ENCODE results near the gene CD274. TPM values are rescaled to one million over a fixed set of nuclear protein-coding genes. Genes with fewer than 3 reads are reported as not detected.

Gene CD274
- total and polyA plus RNA-seq, 10 of the 15 experiments (the other 5 are each of a cell fraction or from before 2014, with no cell fraction given): 9.4 to 128 (median 24.6) TPM

GRCh38 chr9:5452286-5452609 is 1.9 kb downstream of the CD274 start (continued):
- TF ChIP-seq, protein P1, sequence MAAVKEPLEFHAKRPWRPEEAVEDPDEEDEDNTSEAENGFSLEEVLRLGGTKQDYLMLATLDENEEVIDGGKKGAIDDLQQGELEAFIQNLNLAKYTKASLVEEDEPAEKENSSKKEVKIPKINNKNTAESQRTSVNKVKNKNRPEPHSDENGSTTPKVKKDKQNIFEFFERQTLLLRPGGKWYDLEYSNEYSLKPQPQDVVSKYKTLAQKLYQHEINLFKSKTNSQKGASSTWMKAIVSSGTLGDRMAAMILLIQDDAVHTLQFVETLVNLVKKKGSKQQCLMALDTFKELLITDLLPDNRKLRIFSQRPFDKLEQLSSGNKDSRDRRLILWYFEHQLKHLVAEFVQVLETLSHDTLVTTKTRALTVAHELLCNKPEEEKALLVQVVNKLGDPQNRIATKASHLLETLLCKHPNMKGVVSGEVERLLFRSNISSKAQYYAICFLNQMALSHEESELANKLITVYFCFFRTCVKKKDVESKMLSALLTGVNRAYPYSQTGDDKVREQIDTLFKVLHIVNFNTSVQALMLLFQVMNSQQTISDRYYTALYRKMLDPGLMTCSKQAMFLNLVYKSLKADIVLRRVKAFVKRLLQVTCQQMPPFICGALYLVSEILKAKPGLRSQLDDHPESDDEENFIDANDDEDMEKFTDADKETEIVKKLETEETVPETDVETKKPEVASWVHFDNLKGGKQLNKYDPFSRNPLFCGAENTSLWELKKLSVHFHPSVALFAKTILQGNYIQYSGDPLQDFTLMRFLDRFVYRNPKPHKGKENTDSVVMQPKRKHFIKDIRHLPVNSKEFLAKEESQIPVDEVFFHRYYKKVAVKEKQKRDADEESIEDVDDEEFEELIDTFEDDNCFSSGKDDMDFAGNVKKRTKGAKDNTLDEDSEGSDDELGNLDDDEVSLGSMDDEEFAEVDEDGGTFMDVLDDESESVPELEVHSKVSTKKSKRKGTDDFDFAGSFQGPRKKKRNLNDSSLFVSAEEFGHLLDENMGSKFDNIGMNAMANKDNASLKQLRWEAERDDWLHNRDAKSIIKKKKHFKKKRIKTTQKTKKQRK (IDR thresholded peaks at IDR 0.05; ENCODE audit: low read depth, low read length): no peak
- TF ChIP-seq IKZF1 (conservative IDR thresholded peaks at IDR 0.05) (peak; percentile 55), PML (IDR thresholded peaks at IDR 0.05; ENCODE audit: low read length) (no peak), ATF3 (IDR thresholded peaks at IDR 0.05; ENCODE audit: borderline replicate concordance, extremely low read depth, low read depth, low read length) (no peak), SPI1 (IDR thresholded peaks at IDR 0.05; ENCODE audit: borderline replicate concordance, insufficient read depth, low read depth, low read length) (peak; percentile 63; the same call in 1 of the 2 replicates), BHLHE40 (IDR thresholded peaks at IDR 0.05; ENCODE audit: borderline replicate concordance in 1 of 2, low read depth in 2 of 2, low read length in 1 of 2) (0 out of 4 replicates have a peak, but pooled peaks of 1 of the 2 experiments have one; percentile 9), SREBF2 (IDR thresholded peaks at IDR 0.05; ENCODE audit: low read length) (no peak), ESRRA (IDR thresholded peaks at IDR 0.05; ENCODE audit: low read length) (no peak), MXI1 (IDR thresholded peaks at IDR 0.05; ENCODE audit: low read depth, low read length) (no peak), FOXM1 (IDR thresholded peaks at IDR 0.05; ENCODE audit: low read depth, low read length) (no peak), RUNX3 (IDR thresholded peaks at IDR 0.05; ENCODE audit: low read length) (no peak), LARP7 (IDR thresholded peaks at IDR 0.05) (0 out of 2 replicates have a peak, but pooled peaks have one; percentile 48), SRF (IDR thresholded peaks at IDR 0.05; ENCODE audit: low read depth in 2 of 2, low read length in 2 of 2) (no peak), MLLT1 (IDR thresholded peaks at IDR 0.05) (0 out of 2 replicates have a peak, but pooled peaks have one; percentile 16), ZNF217 (IDR thresholded peaks at IDR 0.05) (no peak), EED (IDR thresholded peaks at IDR 0.05; ENCODE audit: low read depth) (peak; percentile 50; the same call in 1 of the 2 replicates), JUND (IDR thresholded peaks at IDR 0.05; ENCODE audit: low read depth, low read length) (no peak), KAT2A (conservative IDR thresholded peaks at IDR 0.05; ENCODE audit: control insufficient read depth, low read depth, low read length) (no peak)
- TF ChIP-seq, protein P2, sequence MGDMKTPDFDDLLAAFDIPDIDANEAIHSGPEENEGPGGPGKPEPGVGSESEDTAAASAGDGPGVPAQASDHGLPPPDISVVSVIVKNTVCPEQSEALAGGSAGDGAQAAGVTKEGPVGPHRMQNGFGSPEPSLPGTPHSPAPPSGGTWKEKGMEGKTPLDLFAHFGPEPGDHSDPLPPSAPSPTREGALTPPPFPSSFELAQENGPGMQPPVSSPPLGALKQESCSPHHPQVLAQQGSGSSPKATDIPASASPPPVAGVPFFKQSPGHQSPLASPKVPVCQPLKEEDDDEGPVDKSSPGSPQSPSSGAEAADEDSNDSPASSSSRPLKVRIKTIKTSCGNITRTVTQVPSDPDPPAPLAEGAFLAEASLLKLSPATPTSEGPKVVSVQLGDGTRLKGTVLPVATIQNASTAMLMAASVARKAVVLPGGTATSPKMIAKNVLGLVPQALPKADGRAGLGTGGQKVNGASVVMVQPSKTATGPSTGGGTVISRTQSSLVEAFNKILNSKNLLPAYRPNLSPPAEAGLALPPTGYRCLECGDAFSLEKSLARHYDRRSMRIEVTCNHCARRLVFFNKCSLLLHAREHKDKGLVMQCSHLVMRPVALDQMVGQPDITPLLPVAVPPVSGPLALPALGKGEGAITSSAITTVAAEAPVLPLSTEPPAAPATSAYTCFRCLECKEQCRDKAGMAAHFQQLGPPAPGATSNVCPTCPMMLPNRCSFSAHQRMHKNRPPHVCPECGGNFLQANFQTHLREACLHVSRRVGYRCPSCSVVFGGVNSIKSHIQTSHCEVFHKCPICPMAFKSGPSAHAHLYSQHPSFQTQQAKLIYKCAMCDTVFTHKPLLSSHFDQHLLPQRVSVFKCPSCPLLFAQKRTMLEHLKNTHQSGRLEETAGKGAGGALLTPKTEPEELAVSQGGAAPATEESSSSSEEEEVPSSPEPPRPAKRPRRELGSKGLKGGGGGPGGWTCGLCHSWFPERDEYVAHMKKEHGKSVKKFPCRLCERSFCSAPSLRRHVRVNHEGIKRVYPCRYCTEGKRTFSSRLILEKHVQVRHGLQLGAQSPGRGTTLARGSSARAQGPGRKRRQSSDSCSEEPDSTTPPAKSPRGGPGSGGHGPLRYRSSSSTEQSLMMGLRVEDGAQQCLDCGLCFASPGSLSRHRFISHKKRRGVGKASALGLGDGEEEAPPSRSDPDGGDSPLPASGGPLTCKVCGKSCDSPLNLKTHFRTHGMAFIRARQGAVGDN (IDR thresholded peaks at IDR 0.05): 0 out of 2 replicates have a peak, but pooled peaks have one; percentile 21

All from GM12878 (cell line).